ENCODE results near the gene NUP210L.

DNA sequence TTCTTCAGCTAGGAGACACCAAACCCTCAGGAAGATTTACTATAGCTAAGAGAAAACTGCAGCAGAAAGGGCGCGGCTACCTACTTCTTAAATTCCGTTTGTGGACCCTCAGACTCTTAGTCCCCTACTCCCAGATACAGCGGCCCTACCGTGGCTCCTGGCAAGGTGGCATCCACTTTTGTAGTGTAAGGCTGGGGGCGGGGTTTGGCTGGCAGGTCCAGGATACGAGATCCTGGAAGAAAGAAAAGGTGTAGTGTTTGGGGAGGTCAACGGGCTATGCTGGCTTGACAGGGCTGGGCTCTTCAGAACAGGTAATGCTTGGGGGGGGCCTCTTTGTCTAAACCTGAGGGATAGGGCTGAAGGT, 186.9 kb downstream of the NUP210L start:
- TF ChIP-seq, protein P1, sequence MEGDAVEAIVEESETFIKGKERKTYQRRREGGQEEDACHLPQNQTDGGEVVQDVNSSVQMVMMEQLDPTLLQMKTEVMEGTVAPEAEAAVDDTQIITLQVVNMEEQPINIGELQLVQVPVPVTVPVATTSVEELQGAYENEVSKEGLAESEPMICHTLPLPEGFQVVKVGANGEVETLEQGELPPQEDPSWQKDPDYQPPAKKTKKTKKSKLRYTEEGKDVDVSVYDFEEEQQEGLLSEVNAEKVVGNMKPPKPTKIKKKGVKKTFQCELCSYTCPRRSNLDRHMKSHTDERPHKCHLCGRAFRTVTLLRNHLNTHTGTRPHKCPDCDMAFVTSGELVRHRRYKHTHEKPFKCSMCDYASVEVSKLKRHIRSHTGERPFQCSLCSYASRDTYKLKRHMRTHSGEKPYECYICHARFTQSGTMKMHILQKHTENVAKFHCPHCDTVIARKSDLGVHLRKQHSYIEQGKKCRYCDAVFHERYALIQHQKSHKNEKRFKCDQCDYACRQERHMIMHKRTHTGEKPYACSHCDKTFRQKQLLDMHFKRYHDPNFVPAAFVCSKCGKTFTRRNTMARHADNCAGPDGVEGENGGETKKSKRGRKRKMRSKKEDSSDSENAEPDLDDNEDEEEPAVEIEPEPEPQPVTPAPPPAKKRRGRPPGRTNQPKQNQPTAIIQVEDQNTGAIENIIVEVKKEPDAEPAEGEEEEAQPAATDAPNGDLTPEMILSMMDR (conservative IDR thresholded peaks at IDR 0.05; ENCODE audit: low read length), result no peak
- TF ChIP-seq EZH2phosphoT487 (IDR thresholded peaks at IDR 0.05; ENCODE audit: borderline replicate concordance), result no peak
